GM19372 (cell line): Measurements from ENCODE around the gene UNC5A.

Experiments used
- ATAC-seq: cut with Tn5 transposase; IDR thresholded peaks from one replicate; pipeline ENCODE4 v1.9.1; 2021; ENCODE audit warnings: mild to moderate bottlenecking, low read depth, moderate library complexity; ENCODE audit not compliant: unreplicated experiment

Gene UNC5A

GRCh38 chr5:176781054-176781375 lies 29.3 kb upstream of the UNC5A start:
- ATAC-seq = no peak

- ATAC-seq = no peak
Observed at GRCh38 chr5:176781638-176782570, 28.5 kb upstream of the UNC5A start.

- ATAC-seq = no peak
Observed at GRCh38 chr5:176784218-176785165, 25.9 kb upstream of the UNC5A start.

- ATAC-seq = no peak
Observed at GRCh38 chr5:176785184-176786145, 24.9 kb upstream of the UNC5A start.

GRCh38 chr5:176787676-176788075 lies 22.7 kb upstream of the UNC5A start:
- no peak for ATAC-seq

- ATAC-seq = no peak
Observed at GRCh38 chr5:176788091-176788490, 22.3 kb upstream of the UNC5A start.

- ATAC-seq = no peak
Observed at GRCh38 chr5:176788941-176789872, 21.2 kb upstream of the UNC5A start.

- ATAC-seq = no peak
Observed at GRCh38 chr5:176789873-176790615, 20.3 kb upstream of the UNC5A start.

GRCh38 chr5:176790941-176791340 lies 19.4 kb upstream of the UNC5A start:
- no peak for ATAC-seq

GRCh38 chr5:176792655-176793342 lies 17.6 kb upstream of the UNC5A start:
- no peak for ATAC-seq

- no peak for ATAC-seq
Observed at GRCh38 chr5:176793343-176793699, 17.0 kb upstream of the UNC5A start.

GRCh38 chr5:176793736-176794135 lies 16.6 kb upstream of the UNC5A start:
- no peak for ATAC-seq

- ATAC-seq = no peak
Observed at GRCh38 chr5:176794509-176794908, 15.8 kb upstream of the UNC5A start.

- no peak for ATAC-seq
Observed at GRCh38 chr5:176796411-176796810, 13.9 kb upstream of the UNC5A start.

- ATAC-seq = no peak
Observed at GRCh38 chr5:176796970-176797369, 13.4 kb upstream of the UNC5A start.

- no peak for ATAC-seq
Observed at GRCh38 chr5:176797456-176798050, 12.8 kb upstream of the UNC5A start.

GRCh38 chr5:176798086-176798876 lies 12.1 kb upstream of the UNC5A start:
- ATAC-seq = no peak
